GM18867 (cell line): ENCODE measurements around the gene SKIDA1.

Experiments used
- ATAC-seq: cut with Tn5 transposase; IDR thresholded peaks from one replicate; pipeline ENCODE4 v1.9.1; 2021; ENCODE audit warnings: mild to moderate bottlenecking, moderate library complexity; ENCODE audit not compliant: unreplicated experiment

The SKIDA1 gene

DNA sequence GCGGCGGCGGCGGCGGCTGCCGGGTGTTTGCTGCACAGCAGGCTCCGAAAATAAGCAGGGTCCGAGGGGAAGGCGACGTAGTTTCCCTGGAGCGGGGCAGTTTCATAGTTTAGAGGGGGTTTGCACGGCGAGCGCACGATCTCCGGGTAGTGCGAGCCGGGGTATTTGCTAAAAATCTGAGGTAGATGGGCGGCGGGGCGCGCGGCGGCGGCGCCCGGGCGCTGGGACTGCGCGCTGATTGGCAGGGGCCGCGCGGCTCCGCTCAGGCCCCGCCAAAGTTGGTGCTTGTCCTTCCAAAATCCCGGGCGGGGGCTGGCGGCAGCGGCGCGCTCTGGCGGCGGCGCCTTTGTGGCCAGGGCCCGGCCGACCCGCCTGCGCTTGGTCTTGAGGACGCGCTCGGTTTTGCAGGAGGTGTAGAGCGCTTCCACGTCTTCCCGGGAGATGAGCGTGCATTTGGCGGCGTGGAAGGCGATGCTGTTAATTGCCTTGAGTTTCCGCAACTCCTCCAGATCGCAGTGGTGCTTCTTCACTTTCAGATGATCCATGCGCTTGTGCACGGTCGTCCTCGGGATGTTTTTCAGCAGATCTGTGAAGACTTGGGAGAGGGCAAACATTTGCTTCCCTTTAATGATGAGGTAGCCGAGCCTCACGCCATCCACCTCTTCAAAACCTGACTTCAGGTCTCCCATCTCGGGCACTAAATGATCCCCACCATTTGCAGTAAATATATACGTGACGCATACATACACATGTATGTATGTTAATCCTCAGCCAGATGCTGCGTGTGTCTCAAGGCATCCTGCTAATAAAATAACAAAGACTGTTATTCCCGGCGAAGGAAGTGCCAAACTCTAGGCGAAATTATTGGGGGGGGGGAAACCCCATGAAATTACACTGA lies 8.1 kb downstream of the SKIDA1 start:
- peak; percentile 69 for ATAC-seq

DNA sequence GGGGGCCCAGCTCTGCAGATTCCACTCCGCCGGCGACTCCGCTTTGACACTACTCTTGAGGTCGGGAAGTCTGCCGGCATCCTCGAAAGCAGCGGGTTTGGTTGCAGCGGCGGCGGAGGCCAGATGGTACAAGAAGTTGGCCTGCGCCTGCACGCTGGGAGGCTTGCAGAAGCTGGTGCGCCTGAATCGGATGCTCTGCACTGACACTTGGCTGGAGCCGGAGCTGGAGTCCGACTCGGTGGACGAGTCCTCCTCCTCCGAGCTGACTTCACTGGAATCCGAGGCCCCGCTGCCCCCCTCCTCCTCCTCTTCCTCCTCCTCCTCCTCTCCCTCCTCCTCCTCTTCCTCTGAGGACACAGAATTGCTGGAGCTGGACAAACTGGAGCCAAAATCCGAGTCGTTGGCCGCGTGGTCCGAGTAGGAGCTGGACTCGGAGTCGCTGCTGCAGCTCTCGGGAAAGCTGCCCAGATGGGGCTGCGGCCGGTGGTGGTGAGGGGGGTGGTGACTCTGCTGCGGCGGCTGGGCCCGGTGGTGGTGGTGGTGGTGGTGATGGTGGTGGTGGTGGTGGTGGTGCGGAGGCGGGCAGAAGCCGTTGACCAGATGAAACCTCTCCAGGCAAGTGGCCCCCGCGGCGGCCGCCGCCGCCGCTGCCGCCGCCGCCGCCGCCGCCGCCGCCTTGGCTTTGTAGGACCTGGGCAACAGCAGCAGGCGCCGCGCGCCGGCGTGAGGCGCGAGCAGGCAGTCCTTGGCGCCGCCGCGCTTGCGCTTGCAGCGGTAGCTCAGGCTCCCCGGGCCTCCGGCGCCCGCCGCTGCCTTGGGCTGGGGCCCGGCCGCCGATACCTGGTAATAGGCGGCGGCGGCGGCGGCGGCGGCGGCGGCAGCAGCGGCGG lies 9.0 kb downstream of the SKIDA1 start:
- ATAC-seq = peak; percentile 71

GRCh38 chr10:21515361-21516241 lies 9.9 kb downstream of the SKIDA1 start:
- no peak for ATAC-seq

GRCh38 chr10:21514818-21515351 lies 10.6 kb downstream of the SKIDA1 start:
- no peak for ATAC-seq

- no peak for ATAC-seq
Observed at GRCh38 chr10:21514129-21514817, 11.2 kb downstream of the SKIDA1 start.

DNA sequence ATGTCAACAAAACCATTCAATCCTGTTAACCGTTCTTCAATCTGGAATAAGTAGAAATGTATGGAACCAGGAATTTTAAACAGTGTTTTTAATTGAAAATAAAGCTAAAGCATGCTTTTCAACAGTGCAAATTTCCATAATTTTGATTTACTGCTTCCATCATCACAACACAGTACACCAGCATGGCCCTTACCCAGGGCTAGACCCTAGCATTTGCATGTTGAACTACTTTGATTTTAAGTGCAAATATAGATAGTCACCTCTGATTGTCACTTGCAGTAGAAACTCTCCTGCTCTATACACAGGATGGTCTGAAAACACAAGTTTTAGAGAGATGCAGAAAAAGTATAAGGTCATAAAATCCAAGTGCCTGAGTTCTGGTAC lies 12.1 kb downstream of the SKIDA1 start:
- no peak for ATAC-seq

GRCh38 chr10:21512573-21513404 lies 12.7 kb downstream of the SKIDA1 start:
- no peak for ATAC-seq

- no peak for ATAC-seq
Observed at GRCh38 chr10:21511946-21512572, 13.4 kb downstream of the SKIDA1 start.

GRCh38 chr10:21511095-21511570 lies 14.3 kb downstream of the SKIDA1 start:
- no peak for ATAC-seq

GRCh38 chr10:21510241-21511094 lies 15.0 kb downstream of the SKIDA1 start:
- ATAC-seq = no peak

- no peak for ATAC-seq
Observed at GRCh38 chr10:21509341-21510240, 15.9 kb downstream of the SKIDA1 start.

DNA sequence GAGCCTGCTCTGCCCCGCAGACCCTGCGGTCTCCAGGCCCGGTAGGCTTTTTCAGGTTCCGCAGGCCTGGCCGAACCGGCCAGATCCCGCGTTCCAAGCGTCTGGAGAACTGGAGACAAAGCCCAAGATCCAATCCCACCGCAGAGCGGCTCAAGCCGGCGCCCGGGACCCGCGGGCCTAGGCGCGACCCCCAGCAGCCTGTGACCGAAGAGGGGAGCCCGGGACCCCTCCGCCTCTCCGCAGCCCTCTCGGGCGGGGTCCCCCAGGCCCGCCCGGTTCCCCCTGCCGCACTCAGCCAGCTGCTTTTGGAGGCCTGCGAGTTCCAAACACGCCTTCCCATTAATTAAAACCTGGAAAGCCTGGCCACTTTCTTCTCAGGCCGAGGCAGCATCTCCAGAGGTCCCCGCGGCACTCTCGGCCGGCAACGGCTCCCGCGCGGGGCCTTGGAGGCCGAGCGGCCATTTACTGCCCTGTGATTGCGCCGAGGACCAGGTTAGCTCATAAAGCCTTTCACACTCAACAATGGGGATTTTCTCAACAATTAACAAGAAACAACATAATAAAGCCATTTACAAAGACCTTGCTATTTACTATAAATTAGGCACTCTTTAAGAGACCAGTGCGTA lies 16.7 kb downstream of the SKIDA1 start:
- no peak for ATAC-seq

- no peak for ATAC-seq
Observed at GRCh38 chr10:21507150-21507549, 18.3 kb downstream of the SKIDA1 start.

DNA sequence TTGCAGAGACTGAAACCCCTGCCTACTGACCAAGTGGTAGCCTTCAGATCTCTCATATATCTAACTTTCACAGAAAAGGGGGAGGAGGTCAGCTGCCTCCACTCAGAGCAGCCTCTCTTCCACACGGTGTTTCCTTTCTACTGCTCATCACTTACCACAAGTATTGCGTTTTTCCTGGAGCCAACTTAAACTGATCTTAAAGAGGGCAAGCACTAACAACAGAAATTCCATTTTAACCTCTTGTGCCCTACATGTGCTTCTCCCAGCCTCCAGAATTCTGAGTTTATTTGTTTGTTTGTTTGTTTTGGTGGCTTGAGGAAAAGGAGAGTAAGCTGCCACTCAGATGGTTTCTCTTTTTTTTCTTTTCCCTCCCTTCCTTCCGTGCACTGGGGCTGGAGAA lies 19.1 kb downstream of the SKIDA1 start:
- no peak for ATAC-seq

- ATAC-seq = no peak
Observed at GRCh38 chr10:21505711-21506278, 19.7 kb downstream of the SKIDA1 start.

GRCh38 chr10:21503542-21503941 lies 21.9 kb downstream of the SKIDA1 start:
- ATAC-seq = no peak
